Stomach smooth muscle (tissue), 2 donors: ENCODE measurements around the gene RAD18.

ENCODE experiments used
- H3K27ac ChIP-seq: one replicate; pipeline ENCODE4 v1.7.0; 2013; ENCODE audit warnings: mild to moderate bottlenecking, low read length, inconsistent platforms
- H3K27me3 ChIP-seq, 2 donors: one replicate each; pipeline ENCODE4 v1.7.0; 2013; ENCODE audit warnings: low read length in 2 of 2; ENCODE audit not compliant: insufficient read depth in 2 of 2, control insufficient read depth in 1 of 2
- H3K36me3 ChIP-seq, 2 donors: one replicate each; pipeline ENCODE4 v1.7.0; 2013; ENCODE audit warnings: low read length in 2 of 2; ENCODE audit not compliant: control insufficient read depth in 2 of 2, insufficient read depth in 2 of 2
- H3K4me1 ChIP-seq: one replicate; pipeline ENCODE4 v1.7.0; 2013; ENCODE audit warnings: low read length; ENCODE audit not compliant: control insufficient read depth, insufficient read depth
- H3K4me3 ChIP-seq, 2 donors: one replicate each; pipeline ENCODE4 v1.7.0; 2013; ENCODE audit warnings: low read length in 2 of 2
- H3K9ac ChIP-seq, 2 donors: one replicate each; pipeline ENCODE4 v1.7.0; 2013; ENCODE audit warnings: low read length in 2 of 2, mild to moderate bottlenecking in 1 of 2
- H3K9me3 ChIP-seq, 2 donors: one replicate each; pipeline ENCODE4 v1.7.0; 2013; ENCODE audit warnings: low read length in 2 of 2; ENCODE audit not compliant: control insufficient read depth in 2 of 2
- donor health status: healthy.
- donor health status: Pancreatic carcinoma.

The RAD18 gene

GRCh38 chr3:8942115-8942514 is 21.2 kb downstream of the RAD18 start:
- Histone ChIP-seq H3K4me1 (no peaks in the 10 kb centered on the region), H3K9ac (no peak overlapping the region), H3K27me3 (no peaks in the 10 kb centered on the region), H3K27ac (no peak overlapping the region), H3K4me3 (no peak overlapping the region), H3K9me3 (no peaks in the 10 kb centered on the region), H3K36me3 (peaks cover 10 to 16% of the 10 kb centered on the region in 2 donors)

- Histone ChIP-seq H3K36me3 (peaks cover 8 to 12% of the 10 kb centered on the region in 2 donors), H3K27ac (no peak overlapping the region), H3K9me3 (no peaks in the 10 kb centered on the region), H3K4me3 (no peak overlapping the region), H3K27me3 (no peaks in the 10 kb centered on the region), H3K9ac (no peak overlapping the region), H3K4me1 (no peaks in the 10 kb centered on the region)
These were observed 25.3 kb downstream of the RAD18 start for GRCh38 chr3:8938021-8938420.

- Histone ChIP-seq H3K36me3 (peaks cover 8 to 12% of the 10 kb centered on the region in 2 donors), H3K4me3 (no peak overlapping the region), H3K27me3 (no peaks in the 10 kb centered on the region), H3K27ac (no peak overlapping the region), H3K4me1 (no peaks in the 10 kb centered on the region), H3K9me3 (no peaks in the 10 kb centered on the region), H3K9ac (no peak overlapping the region)
These were observed 25.9 kb downstream of the RAD18 start for GRCh38 chr3:8937064-8938020.

GRCh38 chr3:8932507-8932906 is 30.8 kb downstream of the RAD18 start:
- Histone ChIP-seq H3K9me3 (no peaks in the 10 kb centered on the region), H3K36me3 (peaks cover 0 to 2% of the 10 kb centered on the region in 2 donors), H3K9ac (no peak overlapping the region), H3K4me3 (no peak overlapping the region), H3K4me1 (no peaks in the 10 kb centered on the region), H3K27me3 (no peaks in the 10 kb centered on the region), H3K27ac (no peak overlapping the region)

GRCh38 chr3:8931342-8931741 is 31.9 kb downstream of the RAD18 start:
- Histone ChIP-seq H3K27me3 (no peaks in the 10 kb centered on the region), H3K4me3 (no peak overlapping the region), H3K9ac (no peak overlapping the region), H3K36me3 (peaks cover 0 to 2% of the 10 kb centered on the region in 2 donors), H3K4me1 (no peaks in the 10 kb centered on the region), H3K9me3 (no peaks in the 10 kb centered on the region), H3K27ac (no peak overlapping the region)

GRCh38 chr3:8929860-8930259 is 33.4 kb downstream of the RAD18 start:
- no peak overlapping the region for H3K27ac ChIP-seq
- no peaks in the 10 kb centered on the region for H3K27me3 ChIP-seq
- no peak overlapping the region for H3K9ac ChIP-seq
- H3K4me1 ChIP-seq: no peaks in the 10 kb centered on the region
- H3K36me3 ChIP-seq: no peaks in the 10 kb centered on the region
- H3K4me3 ChIP-seq: no peak overlapping the region
- no peaks in the 10 kb centered on the region for H3K9me3 ChIP-seq

- Histone ChIP-seq H3K4me3 (no peak overlapping the region), H3K27me3 (no peaks in the 10 kb centered on the region), H3K36me3 (no peaks in the 10 kb centered on the region), H3K27ac (no peak overlapping the region), H3K4me1 (no peaks in the 10 kb centered on the region), H3K9me3 (no peaks in the 10 kb centered on the region), H3K9ac (no peak overlapping the region)
These were observed 48.8 kb downstream of the RAD18 start for GRCh38 chr3:8914491-8914890.

GRCh38 chr3:8911781-8912180 is 51.5 kb downstream of the RAD18 start:
- H3K9ac ChIP-seq: no peak overlapping the region
- H3K27me3 ChIP-seq: no peaks in the 10 kb centered on the region
- no peaks in the 10 kb centered on the region for H3K36me3 ChIP-seq
- no peaks in the 10 kb centered on the region for H3K9me3 ChIP-seq
- no peak overlapping the region for H3K4me3 ChIP-seq
- H3K4me1 ChIP-seq: no peaks in the 10 kb centered on the region
- H3K27ac ChIP-seq: no peak overlapping the region

GRCh38 chr3:8909160-8909559 is 54.1 kb downstream of the RAD18 start:
- Histone ChIP-seq H3K36me3 (no peaks in the 10 kb centered on the region), H3K27ac (no peak overlapping the region), H3K9me3 (no peaks in the 10 kb centered on the region), H3K9ac (no peak overlapping the region), H3K4me1 (no peaks in the 10 kb centered on the region), H3K27me3 (no peaks in the 10 kb centered on the region), H3K4me3 (no peak overlapping the region)

- no peaks in the 10 kb centered on the region for H3K4me1 ChIP-seq
These were observed 60.1 kb downstream of the RAD18 start for GRCh38 chr3:8903191-8903590.

GRCh38 chr3:8900869-8901268 is 62.4 kb downstream of the RAD18 start:
- H3K9ac ChIP-seq: no peak overlapping the region
- no peaks in the 10 kb centered on the region for H3K4me1 ChIP-seq
- H3K27me3 ChIP-seq: no peaks in the 10 kb centered on the region
- H3K9me3 ChIP-seq: no peaks in the 10 kb centered on the region
- peaks cover 0 to 3% of the 10 kb centered on the region in 2 donors for H3K36me3 ChIP-seq
- no peak overlapping the region for H3K4me3 ChIP-seq
- no peak overlapping the region for H3K27ac ChIP-seq

More at GRCh38 chr3:8903191-8903590, 60.1 kb downstream of the RAD18 start:
- Histone ChIP-seq H3K36me3 (peaks cover 0 to 3% of the 10 kb centered on the region in 2 donors), H3K27me3 (no peaks in the 10 kb centered on the region), H3K27ac (no peak overlapping the region), H3K9ac (no peak overlapping the region), H3K4me3 (no peak overlapping the region), H3K9me3 (no peaks in the 10 kb centered on the region)
